HG02970 (cell line): ENCODE measurements around the gene GABRB3.

ENCODE experiments used
- ATAC-seq: cut with Tn5 transposase; IDR thresholded peaks from one replicate; pipeline ENCODE4 v1.9.1; 2021; ENCODE audit warnings: mild to moderate bottlenecking, moderate library complexity, moderate number of reproducible peaks; ENCODE audit not compliant: unreplicated experiment, low FRiP score

Gene GABRB3

GRCh38 chr15:26571346-26571745 is 201.5 kb downstream of the GABRB3 start:
- ATAC-seq = no peak

- ATAC-seq = no peak
These were observed 207.3 kb downstream of the GABRB3 start for GRCh38 chr15:26565542-26565941.

- no peak for ATAC-seq
These were observed 208.5 kb downstream of the GABRB3 start for GRCh38 chr15:26564361-26564760.

- no peak for ATAC-seq
These were observed 210.5 kb downstream of the GABRB3 start for GRCh38 chr15:26562336-26562735.

GRCh38 chr15:26561896-26562295 is 211.0 kb downstream of the GABRB3 start:
- no peak for ATAC-seq

- ATAC-seq = no peak
These were observed 211.7 kb downstream of the GABRB3 start for GRCh38 chr15:26561130-26561529.

GRCh38 chr15:26555898-26556297 is 217.0 kb downstream of the GABRB3 start:
- no peak for ATAC-seq

GRCh38 chr15:26551473-26551872 is 221.4 kb downstream of the GABRB3 start:
- no peak for ATAC-seq

GRCh38 chr15:26550880-26551279 is 222.0 kb downstream of the GABRB3 start:
- ATAC-seq = no peak

- no peak for ATAC-seq
These were observed 235.2 kb downstream of the GABRB3 start for GRCh38 chr15:26537663-26538062.

GRCh38 chr15:26531489-26531888 is 241.4 kb downstream of the GABRB3 start:
- no peak for ATAC-seq

- no peak for ATAC-seq
These were observed 247.8 kb downstream of the GABRB3 start for GRCh38 chr15:26525096-26525495.

- no peak for ATAC-seq
These were observed 251.1 kb downstream of the GABRB3 start for GRCh38 chr15:26521691-26522198.

GRCh38 chr15:26521130-26521529 is 251.7 kb downstream of the GABRB3 start:
- ATAC-seq = no peak

GRCh38 chr15:26518885-26519284 is 254.0 kb downstream of the GABRB3 start:
- ATAC-seq = no peak

GRCh38 chr15:26516102-26516980 is 256.5 kb downstream of the GABRB3 start:
- ATAC-seq = no peak

GRCh38 chr15:26504009-26504408 is 268.9 kb downstream of the GABRB3 start:
- ATAC-seq = no peak
